ENCODE results near the gene NKAIN4. TPM values are rescaled to one million over a fixed set of nuclear protein-coding genes. Genes with fewer than 3 reads are reported as not detected.

NKAIN4 gene
- total RNA-seq, 1 donor from 2014 or later, result 1.1 TPM

GRCh38 chr20:63264519-63264918, 10.3 kb upstream of the NKAIN4 start:
- Histone ChIP-seq H3K4me3 (ENCODE audit: low read depth, low read length) (no peak overlapping the region), H3K36me3 (ENCODE audit: control insufficient read depth, insufficient read depth, low read length) (no peaks in the 10 kb centered on the region), H3K27me3 (ENCODE audit: control insufficient read depth, insufficient read depth, low read length) (peaks cover 9% of the 10 kb centered on the region)
- DNase-seq (ENCODE audit: low read depth) (peak; percentile 4), FAIRE-seq (no peak)
- no peak for TF ChIP-seq CTCF (IDR thresholded peaks at IDR 0.05; ENCODE audit: insufficient read depth, low read length, severe bottlenecking)

- no peak for DNase-seq (ENCODE audit: low read depth)
- FAIRE-seq, result no peak
- no peak for TF ChIP-seq CTCF (IDR thresholded peaks at IDR 0.05; ENCODE audit: insufficient read depth, low read length, severe bottlenecking)
- Histone ChIP-seq H3K4me3 (ENCODE audit: low read depth, low read length) (no peak overlapping the region), H3K27me3 (ENCODE audit: control insufficient read depth, insufficient read depth, low read length) (peaks cover 9% of the 10 kb centered on the region), H3K36me3 (ENCODE audit: control insufficient read depth, insufficient read depth, low read length) (no peaks in the 10 kb centered on the region)
Observed at GRCh38 chr20:63264000-63264399, 9.7 kb upstream of the NKAIN4 start.

GRCh38 chr20:63262836-63263235, 8.6 kb upstream of the NKAIN4 start:
- no peak overlapping the region for H3K4me3 ChIP-seq (ENCODE audit: low read depth, low read length)
- no peaks in the 10 kb centered on the region for H3K36me3 ChIP-seq (ENCODE audit: control insufficient read depth, insufficient read depth, low read length)
- TF ChIP-seq CTCF (IDR thresholded peaks at IDR 0.05; ENCODE audit: insufficient read depth, low read length, severe bottlenecking), result no peak
- FAIRE-seq (no peak), DNase-seq (ENCODE audit: low read depth) (no peak)
- H3K27me3 ChIP-seq (ENCODE audit: control insufficient read depth, insufficient read depth, low read length), result peaks cover 9% of the 10 kb centered on the region

- no peak overlapping the region for H3K4me3 ChIP-seq (ENCODE audit: low read depth, low read length)
- TF ChIP-seq CTCF (IDR thresholded peaks at IDR 0.05; ENCODE audit: insufficient read depth, low read length, severe bottlenecking), result no peak
- H3K27me3 ChIP-seq (ENCODE audit: control insufficient read depth, insufficient read depth, low read length), result peaks cover 8% of the 10 kb centered on the region
- no peaks in the 10 kb centered on the region for H3K36me3 ChIP-seq (ENCODE audit: control insufficient read depth, insufficient read depth, low read length)
- no peak for DNase-seq (ENCODE audit: low read depth)
- no peak for FAIRE-seq
Observed at GRCh38 chr20:63261795-63262528, 7.7 kb upstream of the NKAIN4 start.

GRCh38 chr20:63261060-63261794, 7.0 kb upstream of the NKAIN4 start:
- DNase-seq (ENCODE audit: low read depth) (no peak), FAIRE-seq (no peak)
- no peak for TF ChIP-seq CTCF (IDR thresholded peaks at IDR 0.05; ENCODE audit: insufficient read depth, low read length, severe bottlenecking)
- Histone ChIP-seq H3K27me3 (ENCODE audit: control insufficient read depth, insufficient read depth, low read length) (peaks cover 8% of the 10 kb centered on the region), H3K4me3 (ENCODE audit: low read depth, low read length) (no peak overlapping the region), H3K36me3 (ENCODE audit: control insufficient read depth, insufficient read depth, low read length) (no peaks in the 10 kb centered on the region)

Data from bronchial epithelial cell (primary cell).